ENCODE results near the gene NFYA. TPM values are rescaled to one million over a fixed set of nuclear protein-coding genes. Genes with fewer than 3 reads are reported as not detected.
A peak's percentile ranks its signal among the peaks of the same experiment; 100 is the strongest.

The NFYA gene
- total RNA-seq, 1 experiment from 2014 or later: 15.7 TPM

GRCh38 chr6:41036186-41036585 lies 36.6 kb upstream of the NFYA start:
- H4K20me1 ChIP-seq (ENCODE audit: insufficient read depth, low read depth, low read length): 0 out of 2 replicates have a peak, but pooled peaks cover 3% of the 10 kb centered on the region
- H2AFZ ChIP-seq (ENCODE audit: low read length): no peak overlapping the region
- no peak overlapping the region for H3K9ac ChIP-seq (ENCODE audit: low read length)
- no peaks in the 10 kb centered on the region for H3K9me3 ChIP-seq (ENCODE audit: low read length)
- H3K4me1 ChIP-seq (ENCODE audit: low read length): no peaks in the 10 kb centered on the region
- no peaks in the 10 kb centered on the region for H3K27me3 ChIP-seq (ENCODE audit: low read length)
- DNase-seq: no peak
- H3K79me2 ChIP-seq (ENCODE audit: low read length): no peaks in the 10 kb centered on the region
- H3K4me3 ChIP-seq (ENCODE audit: low read length): no peak overlapping the region
- H3K9me2 ChIP-seq (replicated peaks; ENCODE audit: insufficient read depth, low read length): no peaks in the 10 kb centered on the region
- no peaks in the 10 kb centered on the region for H3K36me3 ChIP-seq (ENCODE audit: insufficient read depth, low read length)
- no peak overlapping the region for H3K4me2 ChIP-seq (ENCODE audit: low read depth, low read length, poor library complexity, severe bottlenecking)
- no peak overlapping the region for H3K27ac ChIP-seq (ENCODE audit: low read length)

GRCh38 chr6:41036601-41037000 lies 36.2 kb upstream of the NFYA start:
- Histone ChIP-seq H3K4me1 (ENCODE audit: low read length) (no peaks in the 10 kb centered on the region), H3K4me2 (ENCODE audit: low read depth, low read length, poor library complexity, severe bottlenecking) (no peak overlapping the region), H3K9ac (ENCODE audit: low read length) (no peak overlapping the region), H3K4me3 (ENCODE audit: low read length) (no peak overlapping the region), H3K36me3 (ENCODE audit: insufficient read depth, low read length) (no peaks in the 10 kb centered on the region), H3K9me2 (replicated peaks; ENCODE audit: insufficient read depth, low read length) (no peaks in the 10 kb centered on the region), H3K27me3 (ENCODE audit: low read length) (no peaks in the 10 kb centered on the region), H3K27ac (ENCODE audit: low read length) (no peak overlapping the region), H2AFZ (ENCODE audit: low read length) (no peak overlapping the region), H3K79me2 (ENCODE audit: low read length) (no peaks in the 10 kb centered on the region), H4K20me1 (ENCODE audit: insufficient read depth, low read depth, low read length) (0 out of 2 replicates have a peak, but pooled peaks cover 3% of the 10 kb centered on the region), H3K9me3 (ENCODE audit: low read length) (no peaks in the 10 kb centered on the region)
- DNase-seq: no peak

GRCh38 chr6:41037107-41037900 lies 35.5 kb upstream of the NFYA start:
- no peaks in the 10 kb centered on the region for H3K79me2 ChIP-seq (ENCODE audit: low read length)
- H4K20me1 ChIP-seq (ENCODE audit: insufficient read depth, low read depth, low read length): 0 out of 2 replicates have a peak, but pooled peaks cover 3% of the 10 kb centered on the region
- H3K27me3 ChIP-seq (ENCODE audit: low read length): no peaks in the 10 kb centered on the region
- no peak overlapping the region for H3K4me3 ChIP-seq (ENCODE audit: low read length)
- no peak overlapping the region for H3K9ac ChIP-seq (ENCODE audit: low read length)
- H3K4me2 ChIP-seq (ENCODE audit: low read depth, low read length, poor library complexity, severe bottlenecking): no peak overlapping the region
- H3K9me3 ChIP-seq (ENCODE audit: low read length): no peaks in the 10 kb centered on the region
- H3K27ac ChIP-seq (ENCODE audit: low read length): no peak overlapping the region
- no peak overlapping the region for H2AFZ ChIP-seq (ENCODE audit: low read length)
- no peak for DNase-seq
- no peaks in the 10 kb centered on the region for H3K36me3 ChIP-seq (ENCODE audit: insufficient read depth, low read length)
- no peaks in the 10 kb centered on the region for H3K9me2 ChIP-seq (replicated peaks; ENCODE audit: insufficient read depth, low read length)
- H3K4me1 ChIP-seq (ENCODE audit: low read length): peaks cover 4% of the 10 kb centered on the region

GRCh38 chr6:41038205-41038604 lies 34.6 kb upstream of the NFYA start:
- Histone ChIP-seq H3K9ac (ENCODE audit: low read length) (no peak overlapping the region), H3K4me3 (ENCODE audit: low read length) (no peak overlapping the region), H2AFZ (ENCODE audit: low read length) (no peak overlapping the region), H3K27me3 (ENCODE audit: low read length) (no peaks in the 10 kb centered on the region), H3K79me2 (ENCODE audit: low read length) (no peaks in the 10 kb centered on the region), H3K9me2 (replicated peaks; ENCODE audit: insufficient read depth, low read length) (no peaks in the 10 kb centered on the region), H3K27ac (ENCODE audit: low read length) (no peak overlapping the region), H3K36me3 (ENCODE audit: insufficient read depth, low read length) (no peaks in the 10 kb centered on the region), H3K4me1 (ENCODE audit: low read length) (peaks cover 4% of the 10 kb centered on the region), H4K20me1 (ENCODE audit: insufficient read depth, low read depth, low read length) (0 out of 2 replicates have a peak, but pooled peaks cover 3% of the 10 kb centered on the region), H3K4me2 (ENCODE audit: low read depth, low read length, poor library complexity, severe bottlenecking) (no peak overlapping the region), H3K9me3 (ENCODE audit: low read length) (no peaks in the 10 kb centered on the region)
- DNase-seq: no peak

- no peak within 1 kb of the TSS for H3K4me2 ChIP-seq (ENCODE audit: low read depth, low read length, poor library complexity, severe bottlenecking)
- no peaks in the 10 kb centered on the region for H3K79me2 ChIP-seq (ENCODE audit: low read length)
- H4K20me1 ChIP-seq (ENCODE audit: insufficient read depth, low read depth, low read length): 0 out of 2 replicates have a peak, but pooled peaks cover 3% of the 10 kb centered on the region
- H3K27ac ChIP-seq (ENCODE audit: low read length): no peak within 1 kb of the TSS
- H2AFZ ChIP-seq (ENCODE audit: low read length): no peak within 1 kb of the TSS
- no peak within 1 kb of the TSS for H3K4me3 ChIP-seq (ENCODE audit: low read length)
- no peaks in the 10 kb centered on the region for H3K36me3 ChIP-seq (ENCODE audit: insufficient read depth, low read length)
- DNase-seq: peak; percentile 83
- no peak within 1 kb of the TSS for H3K9ac ChIP-seq (ENCODE audit: low read length)
- no peaks in the 10 kb centered on the region for H3K9me3 ChIP-seq (ENCODE audit: low read length)
- no peaks in the 10 kb centered on the region for H3K9me2 ChIP-seq (replicated peaks; ENCODE audit: insufficient read depth, low read length)
- peaks cover 4% of the 10 kb centered on the region for H3K4me1 ChIP-seq (ENCODE audit: low read length)
- no peaks in the 10 kb centered on the region for H3K27me3 ChIP-seq (ENCODE audit: low read length)
These were observed 33.4 kb upstream of the NFYA start, which contains the start of gene UNC5CL for GRCh38 chr6:41039060-41039998. Gene UNC5CL, minus strand, starts transcription at chr6:41039221. Its CDS starts 4,147 bp downstream, at chr6:41035074.

- H4K20me1 ChIP-seq (ENCODE audit: insufficient read depth, low read depth, low read length): 0 out of 2 replicates have a peak, but pooled peaks cover 3% of the 10 kb centered on the region
- H3K9ac ChIP-seq (ENCODE audit: low read length): no peak overlapping the region
- H3K4me2 ChIP-seq (ENCODE audit: low read depth, low read length, poor library complexity, severe bottlenecking): no peak overlapping the region
- no peak for DNase-seq
- H3K27ac ChIP-seq (ENCODE audit: low read length): no peak overlapping the region
- H3K27me3 ChIP-seq (ENCODE audit: low read length): no peaks in the 10 kb centered on the region
- H3K9me2 ChIP-seq (replicated peaks; ENCODE audit: insufficient read depth, low read length): no peaks in the 10 kb centered on the region
- no peak overlapping the region for H3K4me3 ChIP-seq (ENCODE audit: low read length)
- no peak overlapping the region for H2AFZ ChIP-seq (ENCODE audit: low read length)
- peaks cover 4% of the 10 kb centered on the region for H3K4me1 ChIP-seq (ENCODE audit: low read length)
- H3K9me3 ChIP-seq (ENCODE audit: low read length): no peaks in the 10 kb centered on the region
- H3K36me3 ChIP-seq (ENCODE audit: insufficient read depth, low read length): no peaks in the 10 kb centered on the region
- H3K79me2 ChIP-seq (ENCODE audit: low read length): no peaks in the 10 kb centered on the region
These were observed 32.5 kb upstream of the NFYA start for GRCh38 chr6:41040101-41040939.

GRCh38 chr6:41040940-41041536 lies 31.7 kb upstream of the NFYA start:
- no peak overlapping the region for H3K27ac ChIP-seq (ENCODE audit: low read length)
- no peaks in the 10 kb centered on the region for H3K9me2 ChIP-seq (replicated peaks; ENCODE audit: insufficient read depth, low read length)
- H3K27me3 ChIP-seq (ENCODE audit: low read length): no peaks in the 10 kb centered on the region
- no peak overlapping the region for H3K4me2 ChIP-seq (ENCODE audit: low read depth, low read length, poor library complexity, severe bottlenecking)
- DNase-seq: no peak
- H2AFZ ChIP-seq (ENCODE audit: low read length): no peak overlapping the region
- H3K9ac ChIP-seq (ENCODE audit: low read length): no peak overlapping the region
- H3K9me3 ChIP-seq (ENCODE audit: low read length): no peaks in the 10 kb centered on the region
- 0 out of 2 replicates have a peak, but pooled peaks cover 3% of the 10 kb centered on the region for H4K20me1 ChIP-seq (ENCODE audit: insufficient read depth, low read depth, low read length)
- H3K4me1 ChIP-seq (ENCODE audit: low read length): peaks cover 4% of the 10 kb centered on the region
- H3K4me3 ChIP-seq (ENCODE audit: low read length): no peak overlapping the region
- H3K79me2 ChIP-seq (ENCODE audit: low read length): no peaks in the 10 kb centered on the region
- H3K36me3 ChIP-seq (ENCODE audit: insufficient read depth, low read length): no peaks in the 10 kb centered on the region

All from Karpas-422 (cell line).